OCI-M1 (cell line): ENCODE results near the gene SYNE1.
A peak's percentile ranks its signal among the peaks of the same experiment; 100 is the strongest.
"Not testable (repeated sequence)": the region's sequence is repeated elsewhere in the genome, so short reads cannot be mapped to it uniquely, and the experiment has no call there.

Experiments
- DNase-seq: peaks from one replicate; lab custom pipeline; 2025; lab: John Stamatoyannopoulos, UW

The SYNE1 gene

GRCh38 chr6:152423216-152424103 is 213.7 kb downstream of the SYNE1 start:
- DNase-seq, result no peak

- not testable (repeated sequence) for DNase-seq
Observed at GRCh38 chr6:152421496-152421895, 215.7 kb downstream of the SYNE1 start.

GRCh38 chr6:152420696-152421095 is 216.5 kb downstream of the SYNE1 start:
- DNase-seq, result no peak

- no peak for DNase-seq
Observed at GRCh38 chr6:152418551-152418950, 218.6 kb downstream of the SYNE1 start.

GRCh38 chr6:152416652-152417051 is 220.5 kb downstream of the SYNE1 start:
- no peak for DNase-seq

GRCh38 chr6:152404936-152405595 is 232.1 kb downstream of the SYNE1 start:
- no peak for DNase-seq

GRCh38 chr6:152404086-152404857 is 232.9 kb downstream of the SYNE1 start:
- DNase-seq, result no peak

- no peak for DNase-seq
Observed at GRCh38 chr6:152402791-152403190, 234.4 kb downstream of the SYNE1 start.

GRCh38 chr6:152401978-152402377 is 235.2 kb downstream of the SYNE1 start:
- no peak for DNase-seq

GRCh38 chr6:152399399-152399798 is 237.8 kb downstream of the SYNE1 start:
- no peak for DNase-seq

- DNase-seq, result no peak
Observed at GRCh38 chr6:152398993-152399392, 238.2 kb downstream of the SYNE1 start.

- DNase-seq, result no peak
Observed at GRCh38 chr6:152398316-152398715, 238.8 kb downstream of the SYNE1 start.

- no peak for DNase-seq
Observed at GRCh38 chr6:152394303-152394702, 242.9 kb downstream of the SYNE1 start.

GRCh38 chr6:152391179-152391880 is 245.8 kb downstream of the SYNE1 start:
- no peak for DNase-seq

- no peak for DNase-seq
Observed at GRCh38 chr6:152387091-152387490, 250.1 kb downstream of the SYNE1 start.

- no peak for DNase-seq
Observed at GRCh38 chr6:152386131-152386530, 251.0 kb downstream of the SYNE1 start.

- DNase-seq, result peak; percentile 47
Observed at GRCh38 chr6:152380993-152381898, 255.9 kb downstream of the SYNE1 start.

- DNase-seq, result peak; percentile 73
Observed at GRCh38 chr6:152380351-152380767, 256.8 kb downstream of the SYNE1 start.

GRCh38 chr6:152379423-152379822 is 257.7 kb downstream of the SYNE1 start:
- no peak for DNase-seq

GRCh38 chr6:152378169-152378568 is 259.0 kb downstream of the SYNE1 start:
- no peak for DNase-seq

- no peak for DNase-seq
Observed at GRCh38 chr6:152375197-152375596, 262.0 kb downstream of the SYNE1 start.
